Mucosa of descending colon (tissue), 3 donors: ENCODE data around the gene MTCH1. TPM values are rescaled to one million over a fixed set of nuclear protein-coding genes. Genes with fewer than 3 reads are reported as not detected.

Source experiments
- ATAC-seq: fragments of 200-7000 bp; cut with Tn5 transposase; one replicate; pipeline ENCODE4 v1.9.1; 2020; ENCODE audit warnings: mild to moderate bottlenecking, moderate library complexity
- DNase-seq, 3 donors: peaks; one replicate each; pipeline ENCODE4 v3.0.0-alpha.2; 2020
- H3K36me3 ChIP-seq: fragments of 200-600 bp; one replicate; pipeline ENCODE4 v1.8.0; 2021; ENCODE audit warnings: low read depth, mild to moderate bottlenecking
- H3K4me1 ChIP-seq: fragments of 200-600 bp; one replicate; pipeline ENCODE4 v1.8.0; 2021; ENCODE audit warnings: low read depth, mild to moderate bottlenecking
- H3K4me3 ChIP-seq: fragments of 200-600 bp; one replicate; pipeline ENCODE4 v1.8.0; 2021; ENCODE audit warnings: mild to moderate bottlenecking
- H3K9me3 ChIP-seq: fragments of 200-600 bp; one replicate; pipeline ENCODE4 v1.8.0; 2021; ENCODE audit warnings: mild to moderate bottlenecking
- CTCF ChIP-seq: fragments of 200-600 bp; IDR thresholded peaks from one replicate; pipeline ENCODE4 v1.8.0; 2022; ENCODE audit warnings: antibody characterized with exemption, mild to moderate bottlenecking
- intact Hi-C, 2 donors: fragments of 100-400 bp; cut with DNase I in 1 of 2; cut with micrococcal nuclease in 1 of 2; formaldehyde crosslinking; loops; one replicate each; pipeline versions ENCODE4 v1.11.0 to v1.11.1; 2022; cut with DNase I, micrococcal nuclease
- total RNA-seq, 3 donors: library from RNA; stranded (reverse); fragmentation: NEBNext Ultra II Directional in 2 of 3; extraction: Animal tissue kit (Norgen Biotek cat#: 25700) in 2 of 3; gene quantifications; one replicate each; pipeline versions ENCODE4 v1.2.1 to v1.2.4, GENCODE V29; 2021 to 2023
- donor health status: DM: no; HTN: no; CAD: no; lungs with moderate emphysema.
- donor health status: DM: no; HTN: no; CAD: no.
- donor health status: DM: no; HTN: yes; CAD: no.

Gene MTCH1
- total RNA-seq, 3 donors from 2014 or later, result 153 to 186 (median 157) TPM

- no peaks in the 10 kb centered on the region for H3K9me3 ChIP-seq
- H3K4me3 ChIP-seq, result no peak overlapping the region
- DNase-seq (no peak), ATAC-seq (no peak)
- no peaks in the 10 kb centered on the region for H3K36me3 ChIP-seq
- no peaks in the 10 kb centered on the region for H3K4me1 ChIP-seq
- no peak for TF ChIP-seq CTCF
- intact Hi-C loops, result no loop called here
Measured at GRCh38 chr6:36957773-36958271, 28.2 kb downstream of the MTCH1 start.

- intact Hi-C loops, result no loop called here
- ATAC-seq (no peak), DNase-seq (no peak)
Measured at GRCh38 chr6:36956446-36956820, 29.6 kb downstream of the MTCH1 start.

GRCh38 chr6:36955671-36956445 lies 30.1 kb downstream of the MTCH1 start:
- Histone ChIP-seq H3K36me3 (no peaks in the 10 kb centered on the region), H3K4me3 (no peak overlapping the region), H3K9me3 (no peaks in the 10 kb centered on the region), H3K4me1 (no peaks in the 10 kb centered on the region)
- no peak for TF ChIP-seq CTCF
- peak; percentile 43 for ATAC-seq
- no peak for DNase-seq
- intact Hi-C loops, result no loop called here

More at GRCh38 chr6:36956446-36956820, 29.6 kb downstream of the MTCH1 start:
- Histone ChIP-seq H3K4me1 (no peaks in the 10 kb centered on the region), H3K36me3 (no peaks in the 10 kb centered on the region), H3K4me3 (no peak overlapping the region), H3K9me3 (no peaks in the 10 kb centered on the region)
- TF ChIP-seq CTCF, result no peak

GRCh38 chr6:36955136-36955535 lies 30.9 kb downstream of the MTCH1 start:
- DNase-seq, result no peak
- no peaks in the 10 kb centered on the region for H3K36me3 ChIP-seq
- no peaks in the 10 kb centered on the region for H3K9me3 ChIP-seq
- ATAC-seq, result no peak
- H3K4me3 ChIP-seq, result no peak overlapping the region
- no peak for TF ChIP-seq CTCF
- H3K4me1 ChIP-seq, result no peaks in the 10 kb centered on the region
- intact Hi-C loops, result no loop called here

GRCh38 chr6:36954262-36954931 lies 31.6 kb downstream of the MTCH1 start, which contains the start of gene PI16:
Gene PI16 (plus strand): TSS chr6:36954738. CDS start chr6:36954761, 23 bp downstream.
- no peak for DNase-seq
- intact Hi-C loops, result no loop called here
- H3K9me3 ChIP-seq, result no peaks in the 10 kb centered on the region
- no peak for ATAC-seq
- no peak for TF ChIP-seq CTCF
- no peak within 1 kb of the TSS for H3K4me3 ChIP-seq
- H3K36me3 ChIP-seq, result no peaks in the 10 kb centered on the region
- H3K4me1 ChIP-seq, result no peaks in the 10 kb centered on the region
